Measurements from ENCODE around the gene SLC9A9.

SLC9A9 gene

GRCh38 chr3:143222505-143222904, 625.8 kb downstream of the SLC9A9 start:
- H3K9ac ChIP-seq (ENCODE audit: low read length): no peak overlapping the region
- H3K9me3 ChIP-seq (replicated peaks; ENCODE audit: insufficient read depth, low read length): no peaks in the 10 kb centered on the region
- TF ChIP-seq EZH2 (optimal IDR thresholded peaks at IDR 0.05; ENCODE audit: low read depth, low read length) (no peak), CTCF (IDR thresholded peaks at IDR 0.05; ENCODE audit: low read length) (no peak), EZH2phosphoT487 (IDR thresholded peaks at IDR 0.05; ENCODE audit: low read length) (no peak)
- H3K9me2 ChIP-seq (replicated peaks; ENCODE audit: insufficient read depth, low read length): no peaks in the 10 kb centered on the region
- DNase-seq: no peak
- no peaks in the 10 kb centered on the region for H3F3A ChIP-seq (ENCODE audit: insufficient read depth, low read length)
- H2AFZ ChIP-seq (ENCODE audit: low read length): no peak overlapping the region
- 0 out of 2 replicates have a peak, but pooled peaks cover 5% of the 10 kb centered on the region for H3K4me1 ChIP-seq (ENCODE audit: low read length)
- H3K36me3 ChIP-seq (replicated peaks; ENCODE audit: insufficient read depth, low read length): no peaks in the 10 kb centered on the region
- no peaks in the 10 kb centered on the region for H4K20me1 ChIP-seq (ENCODE audit: insufficient read depth, low read length)
- no peak overlapping the region for H3K4me2 ChIP-seq (ENCODE audit: low read depth, low read length)
- H3K27ac ChIP-seq (ENCODE audit: low read length): no peak overlapping the region
- no peak overlapping the region for H3K4me3 ChIP-seq (ENCODE audit: low read length)
- H3K27me3 ChIP-seq (replicated peaks; ENCODE audit: insufficient read depth, low read length): no peaks in the 10 kb centered on the region
- no peaks in the 10 kb centered on the region for H3K79me2 ChIP-seq (ENCODE audit: low read length)

GRCh38 chr3:143221446-143221845, 626.8 kb downstream of the SLC9A9 start:
- no peaks in the 10 kb centered on the region for H3K9me3 ChIP-seq (replicated peaks; ENCODE audit: insufficient read depth, low read length)
- H3K27me3 ChIP-seq (replicated peaks; ENCODE audit: insufficient read depth, low read length): no peaks in the 10 kb centered on the region
- no peaks in the 10 kb centered on the region for H3K36me3 ChIP-seq (replicated peaks; ENCODE audit: insufficient read depth, low read length)
- no peak overlapping the region for H3K4me3 ChIP-seq (ENCODE audit: low read length)
- H3K27ac ChIP-seq (ENCODE audit: low read length): no peak overlapping the region
- no peaks in the 10 kb centered on the region for H3K79me2 ChIP-seq (ENCODE audit: low read length)
- H3K9me2 ChIP-seq (replicated peaks; ENCODE audit: insufficient read depth, low read length): no peaks in the 10 kb centered on the region
- H3F3A ChIP-seq (ENCODE audit: insufficient read depth, low read length): no peaks in the 10 kb centered on the region
- no peak overlapping the region for H3K4me2 ChIP-seq (ENCODE audit: low read depth, low read length)
- no peak for DNase-seq
- no peaks in the 10 kb centered on the region for H4K20me1 ChIP-seq (ENCODE audit: insufficient read depth, low read length)
- TF ChIP-seq CTCF (IDR thresholded peaks at IDR 0.05; ENCODE audit: low read length): no peak
- TF ChIP-seq EZH2phosphoT487 (IDR thresholded peaks at IDR 0.05; ENCODE audit: low read length): no peak
- no peak for TF ChIP-seq EZH2 (optimal IDR thresholded peaks at IDR 0.05; ENCODE audit: low read depth, low read length)
- no peak overlapping the region for H2AFZ ChIP-seq (ENCODE audit: low read length)
- H3K9ac ChIP-seq (ENCODE audit: low read length): no peak overlapping the region
- 0 out of 2 replicates have a peak, but pooled peaks cover 5% of the 10 kb centered on the region for H3K4me1 ChIP-seq (ENCODE audit: low read length)

- Histone ChIP-seq H3K4me2 (ENCODE audit: low read depth, low read length) (no peak overlapping the region), H3K9me3 (replicated peaks; ENCODE audit: insufficient read depth, low read length) (no peaks in the 10 kb centered on the region), H3K27ac (ENCODE audit: low read length) (no peak overlapping the region), H3K36me3 (replicated peaks; ENCODE audit: insufficient read depth, low read length) (no peaks in the 10 kb centered on the region), H3K9me2 (replicated peaks; ENCODE audit: insufficient read depth, low read length) (no peaks in the 10 kb centered on the region), H4K20me1 (ENCODE audit: insufficient read depth, low read length) (no peaks in the 10 kb centered on the region), H3K4me1 (ENCODE audit: low read length) (0 out of 2 replicates have a peak, but pooled peaks cover 5% of the 10 kb centered on the region), H2AFZ (ENCODE audit: low read length) (no peak overlapping the region), H3F3A (ENCODE audit: insufficient read depth, low read length) (no peaks in the 10 kb centered on the region), H3K4me3 (ENCODE audit: low read length) (no peak overlapping the region), H3K27me3 (replicated peaks; ENCODE audit: insufficient read depth, low read length) (no peaks in the 10 kb centered on the region), H3K79me2 (ENCODE audit: low read length) (no peaks in the 10 kb centered on the region), H3K9ac (ENCODE audit: low read length) (no peak overlapping the region)
- no peak for TF ChIP-seq CTCF (IDR thresholded peaks at IDR 0.05; ENCODE audit: low read length)
- TF ChIP-seq EZH2 (optimal IDR thresholded peaks at IDR 0.05; ENCODE audit: low read depth, low read length): no peak
- no peak for TF ChIP-seq EZH2phosphoT487 (IDR thresholded peaks at IDR 0.05; ENCODE audit: low read length)
- DNase-seq: no peak
Measured at GRCh38 chr3:143220741-143221140, 627.5 kb downstream of the SLC9A9 start.
